HCT116 (cell line): Measurements from ENCODE around the gene TLX1.
"Not testable (repeated sequence)": the region's sequence is repeated elsewhere in the genome, so short reads cannot be mapped to it uniquely, and the experiment has no call there.

Experiments used
- EZH2phosphoT487 ChIP-seq: fragments of 200-600 bp; IDR thresholded peaks from 2 replicates; pipeline ENCODE4 v1.6.1; 2018; ENCODE audit warnings: antibody characterized with exemption, borderline replicate concordance
- POLR2A ChIP-seq: IDR thresholded peaks from 2 replicates; pipeline ENCODE4 v1.7.0; 2011; ENCODE audit warnings: borderline replicate concordance; ENCODE audit not compliant: insufficient read depth, insufficient read length; ENCODE audit errors: extremely low read depth
- POLR2AphosphoS5 ChIP-seq: IDR thresholded peaks from 2 replicates; pipeline ENCODE4 v1.6.1; 2011; ENCODE audit warnings: mild to moderate bottlenecking, low read depth, low read length, moderate library complexity
- TCF7L2 ChIP-seq: IDR thresholded peaks from 2 replicates; pipeline ENCODE4 v1.7.0; 2011; ENCODE audit warnings: borderline replicate concordance, inconsistent platforms; ENCODE audit not compliant: insufficient read depth, insufficient read length; ENCODE audit errors: extremely low read depth
- TF ChIP-seq, protein P1 (sequence below), 3 experiments: fragments of 200-600 bp in 1 of 3; sonication (generic) in 1 of 3; IDR thresholded peaks in 2 of 3; conservative IDR thresholded peaks in 1 of 3; 2 replicates each; pipeline ENCODE4 v1.5.1; 2012 to 2017; ENCODE audit warnings: low read depth in 2 of 3, low read length in 2 of 3, antibody characterized with exemption in 1 of 3, borderline replicate concordance in 1 of 3, control low read depth in 1 of 3, mild to moderate bottlenecking in 1 of 3, mixed read lengths in 1 of 3, mixed run types in 1 of 3, moderate library complexity in 1 of 3; ENCODE audit not compliant: insufficient read depth in 1 of 3

DNA sequence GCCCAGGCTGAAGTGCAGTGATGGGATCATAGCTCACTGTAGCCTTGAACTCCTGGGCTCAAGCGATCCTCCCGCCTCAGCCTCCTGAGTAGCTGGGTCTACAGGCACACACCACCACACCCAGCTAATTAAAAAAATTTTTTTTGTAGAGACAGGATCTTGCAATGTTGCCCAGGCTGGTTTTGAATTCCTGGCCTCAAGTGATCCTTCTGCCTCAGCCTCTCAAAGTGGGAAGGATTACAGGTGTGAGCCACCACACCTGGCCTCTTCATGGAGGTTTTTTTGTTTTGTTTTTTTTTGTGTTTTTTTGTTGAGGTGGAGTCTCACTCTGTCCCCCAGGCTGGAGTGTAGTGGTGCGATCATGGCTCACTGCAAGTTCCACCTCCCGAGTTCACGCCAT is 23.4 kb downstream of the TLX1 start:
- TF ChIP-seq, protein P1, sequence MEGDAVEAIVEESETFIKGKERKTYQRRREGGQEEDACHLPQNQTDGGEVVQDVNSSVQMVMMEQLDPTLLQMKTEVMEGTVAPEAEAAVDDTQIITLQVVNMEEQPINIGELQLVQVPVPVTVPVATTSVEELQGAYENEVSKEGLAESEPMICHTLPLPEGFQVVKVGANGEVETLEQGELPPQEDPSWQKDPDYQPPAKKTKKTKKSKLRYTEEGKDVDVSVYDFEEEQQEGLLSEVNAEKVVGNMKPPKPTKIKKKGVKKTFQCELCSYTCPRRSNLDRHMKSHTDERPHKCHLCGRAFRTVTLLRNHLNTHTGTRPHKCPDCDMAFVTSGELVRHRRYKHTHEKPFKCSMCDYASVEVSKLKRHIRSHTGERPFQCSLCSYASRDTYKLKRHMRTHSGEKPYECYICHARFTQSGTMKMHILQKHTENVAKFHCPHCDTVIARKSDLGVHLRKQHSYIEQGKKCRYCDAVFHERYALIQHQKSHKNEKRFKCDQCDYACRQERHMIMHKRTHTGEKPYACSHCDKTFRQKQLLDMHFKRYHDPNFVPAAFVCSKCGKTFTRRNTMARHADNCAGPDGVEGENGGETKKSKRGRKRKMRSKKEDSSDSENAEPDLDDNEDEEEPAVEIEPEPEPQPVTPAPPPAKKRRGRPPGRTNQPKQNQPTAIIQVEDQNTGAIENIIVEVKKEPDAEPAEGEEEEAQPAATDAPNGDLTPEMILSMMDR (IDR thresholded peaks at IDR 0.05 in 2 of 3, conservative IDR thresholded peaks at IDR 0.05 in 1 of 3; ENCODE audit: borderline replicate concordance in 1 of 3, insufficient read depth in 1 of 3, low read depth in 2 of 3, low read length in 2 of 3) = not testable (repeated sequence)
- TF ChIP-seq TCF7L2, EZH2phosphoT487, POLR2A, POLR2AphosphoS5: not testable (repeated sequence)
